GM23338 (cell line): Measurements from ENCODE around the gene SNAI1.

Source experiments
- CREB1 ChIP-seq: fragments of 250-450 bp; sonication (Bioruptor Pico); IDR thresholded peaks from 2 replicates; pipeline ENCODE4 v1.5.0; 2020; ENCODE audit warnings: low read depth, mild to moderate bottlenecking, moderate library complexity
- CTCF ChIP-seq, 2 experiments: fragments of 200-600 bp in 1 of 2; sonication (generic) in 1 of 2; conservative IDR thresholded peaks; 2 replicates each; pipeline versions ENCODE4 v1.5.1 to v1.6.1; 2016 to 2017; ENCODE audit warnings: antibody characterized with exemption in 2 of 2, low read depth in 2 of 2, mild to moderate bottlenecking in 2 of 2, moderate library complexity in 1 of 2
- EZH2 ChIP-seq: fragments of 200-600 bp; sonication (generic); IDR thresholded peaks from one replicate; pipeline ENCODE4 v1.8.0; 2017; ENCODE audit warnings: antibody characterized with exemption, mild to moderate bottlenecking, low read depth; ENCODE audit not compliant: unreplicated experiment
- EZH2phosphoT487 ChIP-seq: fragments of 200-600 bp; sonication (generic); IDR thresholded peaks from one replicate; pipeline ENCODE4 v1.8.1; 2018; ENCODE audit warnings: antibody characterized with exemption; ENCODE audit not compliant: unreplicated experiment
- JUNB ChIP-seq: IDR thresholded peaks from one replicate; pipeline ENCODE4 v1.6.1; 2016; ENCODE audit warnings: antibody characterized with exemption; ENCODE audit not compliant: unreplicated experiment
- NANOG ChIP-seq: IDR thresholded peaks from 2 replicates; pipeline ENCODE4 v1.6.1; 2016; ENCODE audit warnings: antibody characterized with exemption, borderline replicate concordance
- POLR2AphosphoS5 ChIP-seq: IDR thresholded peaks from 2 replicates; pipeline ENCODE4 v1.6.1; 2016; ENCODE audit warnings: antibody characterized with exemption, low read depth
- REST ChIP-seq: IDR thresholded peaks from one replicate; pipeline ENCODE4 v1.6.1; 2018; ENCODE audit warnings: antibody characterized with exemption; ENCODE audit not compliant: unreplicated experiment
- STAT1 ChIP-seq: IDR thresholded peaks from one replicate; pipeline ENCODE4 v1.6.1; 2016; ENCODE audit warnings: antibody characterized with exemption; ENCODE audit not compliant: unreplicated experiment
- ZNF114 ChIP-seq: fragments of 250-450 bp; sonication (Bioruptor Pico); IDR thresholded peaks from 2 replicates; pipeline ENCODE4 v1.5.0; 2020; ENCODE audit warnings: mild to moderate bottlenecking, moderate library complexity
- ZNF331 ChIP-seq: fragments of 250-450 bp; sonication (Bioruptor Pico); IDR thresholded peaks from 2 replicates; pipeline ENCODE4 v1.5.0; 2020; ENCODE audit warnings: low read depth, mild to moderate bottlenecking, moderate library complexity
- TF ChIP-seq, protein P1 (sequence below): IDR thresholded peaks from 2 replicates; pipeline ENCODE4 v1.6.1; 2016; ENCODE audit warnings: antibody characterized with exemption
- TF ChIP-seq, protein P2 (sequence below): fragments of 250-450 bp; sonication (Bioruptor Pico); IDR thresholded peaks from 2 replicates; pipeline ENCODE4 v1.5.0; 2020; ENCODE audit warnings: mild to moderate bottlenecking, moderate library complexity

DNA sequence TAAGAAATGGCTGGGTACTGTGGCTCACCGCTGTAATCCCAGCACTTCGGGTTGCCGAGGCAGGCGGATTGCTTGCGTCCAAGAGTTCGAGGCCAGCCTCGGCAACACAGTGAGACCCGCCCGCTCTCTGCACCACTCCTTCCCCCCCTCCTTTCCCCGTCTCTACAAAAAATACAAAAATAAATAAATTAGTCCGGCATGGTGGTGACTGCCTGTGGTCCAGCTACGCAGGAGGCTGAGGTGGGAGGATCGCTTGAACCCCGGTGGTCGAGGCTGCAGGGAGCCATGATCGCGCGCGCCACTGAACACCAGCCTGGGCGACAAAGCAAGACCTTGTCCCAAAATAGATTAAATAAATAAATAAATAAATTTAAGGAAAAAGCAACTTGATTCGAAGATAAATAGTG lies 47.0 kb upstream of the SNAI1 start:
- TF ChIP-seq CTCF (conservative IDR thresholded peaks at IDR 0.05; ENCODE audit: low read depth in 2 of 2) (no peak), EZH2 (no peak), EZH2phosphoT487 (no peak), NANOG (no peak), REST (no peak), ZNF331 (CRISPR knock-in tag) (no peak), POLR2AphosphoS5 (no peak), STAT1 (no peak), CREB1 (no peak), JUNB (no peak), ZNF114 (no peak)
- TF ChIP-seq, protein P1, sequence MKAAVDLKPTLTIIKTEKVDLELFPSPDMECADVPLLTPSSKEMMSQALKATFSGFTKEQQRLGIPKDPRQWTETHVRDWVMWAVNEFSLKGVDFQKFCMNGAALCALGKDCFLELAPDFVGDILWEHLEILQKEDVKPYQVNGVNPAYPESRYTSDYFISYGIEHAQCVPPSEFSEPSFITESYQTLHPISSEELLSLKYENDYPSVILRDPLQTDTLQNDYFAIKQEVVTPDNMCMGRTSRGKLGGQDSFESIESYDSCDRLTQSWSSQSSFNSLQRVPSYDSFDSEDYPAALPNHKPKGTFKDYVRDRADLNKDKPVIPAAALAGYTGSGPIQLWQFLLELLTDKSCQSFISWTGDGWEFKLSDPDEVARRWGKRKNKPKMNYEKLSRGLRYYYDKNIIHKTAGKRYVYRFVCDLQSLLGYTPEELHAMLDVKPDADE, result no peak
- TF ChIP-seq, protein P2, sequence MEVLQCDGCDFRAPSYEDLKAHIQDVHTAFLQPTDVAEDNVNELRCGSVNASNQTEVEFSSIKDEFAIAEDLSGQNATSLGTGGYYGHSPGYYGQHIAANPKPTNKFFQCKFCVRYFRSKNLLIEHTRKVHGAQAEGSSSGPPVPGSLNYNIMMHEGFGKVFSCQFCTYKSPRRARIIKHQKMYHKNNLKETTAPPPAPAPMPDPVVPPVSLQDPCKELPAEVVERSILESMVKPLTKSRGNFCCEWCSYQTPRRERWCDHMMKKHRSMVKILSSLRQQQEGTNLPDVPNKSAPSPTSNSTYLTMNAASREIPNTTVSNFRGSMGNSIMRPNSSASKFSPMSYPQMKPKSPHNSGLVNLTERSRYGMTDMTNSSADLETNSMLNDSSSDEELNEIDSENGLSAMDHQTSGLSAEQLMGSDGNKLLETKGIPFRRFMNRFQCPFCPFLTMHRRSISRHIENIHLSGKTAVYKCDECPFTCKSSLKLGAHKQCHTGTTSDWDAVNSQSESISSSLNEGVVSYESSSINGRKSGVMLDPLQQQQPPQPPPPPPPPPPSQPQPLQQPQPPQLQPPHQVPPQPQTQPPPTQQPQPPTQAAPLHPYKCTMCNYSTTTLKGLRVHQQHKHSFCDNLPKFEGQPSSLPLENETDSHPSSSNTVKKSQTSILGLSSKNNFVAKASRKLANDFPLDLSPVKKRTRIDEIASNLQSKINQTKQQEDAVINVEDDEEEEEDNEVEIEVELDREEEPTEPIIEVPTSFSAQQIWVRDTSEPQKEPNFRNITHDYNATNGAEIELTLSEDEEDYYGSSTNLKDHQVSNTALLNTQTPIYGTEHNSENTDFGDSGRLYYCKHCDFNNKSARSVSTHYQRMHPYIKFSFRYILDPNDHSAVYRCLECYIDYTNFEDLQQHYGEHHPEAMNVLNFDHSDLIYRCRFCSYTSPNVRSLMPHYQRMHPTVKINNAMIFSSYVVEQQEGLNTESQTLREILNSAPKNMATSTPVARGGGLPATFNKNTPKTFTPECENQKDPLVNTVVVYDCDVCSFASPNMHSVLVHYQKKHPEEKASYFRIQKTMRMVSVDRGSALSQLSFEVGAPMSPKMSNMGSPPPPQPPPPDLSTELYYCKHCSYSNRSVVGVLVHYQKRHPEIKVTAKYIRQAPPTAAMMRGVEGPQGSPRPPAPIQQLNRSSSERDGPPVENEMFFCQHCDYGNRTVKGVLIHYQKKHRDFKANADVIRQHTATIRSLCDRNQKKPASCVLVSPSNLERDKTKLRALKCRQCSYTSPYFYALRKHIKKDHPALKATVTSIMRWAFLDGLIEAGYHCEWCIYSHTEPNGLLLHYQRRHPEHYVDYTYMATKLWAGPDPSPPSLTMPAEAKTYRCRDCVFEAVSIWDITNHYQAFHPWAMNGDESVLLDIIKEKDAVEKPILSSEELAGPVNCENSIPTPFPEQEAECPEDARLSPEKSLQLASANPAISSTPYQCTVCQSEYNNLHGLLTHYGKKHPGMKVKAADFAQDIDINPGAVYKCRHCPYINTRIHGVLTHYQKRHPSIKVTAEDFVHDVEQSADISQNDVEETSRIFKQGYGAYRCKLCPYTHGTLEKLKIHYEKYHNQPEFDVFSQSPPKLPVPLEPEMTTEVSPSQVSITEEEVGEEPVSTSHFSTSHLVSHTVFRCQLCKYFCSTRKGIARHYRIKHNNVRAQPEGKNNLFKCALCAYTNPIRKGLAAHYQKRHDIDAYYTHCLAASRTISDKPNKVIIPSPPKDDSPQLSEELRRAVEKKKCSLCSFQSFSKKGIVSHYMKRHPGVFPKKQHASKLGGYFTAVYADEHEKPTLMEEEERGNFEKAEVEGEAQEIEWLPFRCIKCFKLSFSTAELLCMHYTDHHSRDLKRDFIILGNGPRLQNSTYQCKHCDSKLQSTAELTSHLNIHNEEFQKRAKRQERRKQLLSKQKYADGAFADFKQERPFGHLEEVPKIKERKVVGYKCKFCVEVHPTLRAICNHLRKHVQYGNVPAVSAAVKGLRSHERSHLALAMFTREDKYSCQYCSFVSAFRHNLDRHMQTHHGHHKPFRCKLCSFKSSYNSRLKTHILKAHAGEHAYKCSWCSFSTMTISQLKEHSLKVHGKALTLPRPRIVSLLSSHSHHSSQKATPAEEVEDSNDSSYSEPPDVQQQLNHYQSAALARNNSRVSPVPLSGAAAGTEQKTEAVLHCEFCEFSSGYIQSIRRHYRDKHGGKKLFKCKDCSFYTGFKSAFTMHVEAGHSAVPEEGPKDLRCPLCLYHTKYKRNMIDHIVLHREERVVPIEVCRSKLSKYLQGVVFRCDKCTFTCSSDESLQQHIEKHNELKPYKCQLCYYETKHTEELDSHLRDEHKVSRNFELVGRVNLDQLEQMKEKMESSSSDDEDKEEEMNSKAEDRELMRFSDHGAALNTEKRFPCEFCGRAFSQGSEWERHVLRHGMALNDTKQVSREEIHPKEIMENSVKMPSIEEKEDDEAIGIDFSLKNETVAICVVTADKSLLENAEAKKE (CRISPR knock-in tag), result no peak
